ENCODE measurements around the gene CCDC141.

DNA sequence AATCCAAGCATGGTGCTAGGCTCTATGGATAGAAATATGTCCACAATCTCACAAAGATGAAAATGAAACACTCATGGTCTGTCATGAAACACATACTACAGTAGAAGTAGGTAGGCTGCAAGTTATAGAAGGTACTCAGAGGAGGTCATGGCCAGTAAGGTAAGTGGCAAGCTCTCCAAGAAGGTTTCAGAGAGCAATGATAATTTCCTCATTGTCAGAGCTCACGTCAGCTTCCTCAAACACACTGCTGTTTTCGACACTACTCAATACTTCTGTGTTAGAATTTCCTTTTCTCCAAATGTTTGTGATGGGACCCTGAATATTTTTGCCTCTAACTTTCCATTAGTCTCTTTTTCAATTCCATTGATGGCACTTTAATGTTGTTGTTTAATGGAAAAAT lies 25.5 kb downstream of the CCDC141 start:
- TF ChIP-seq, protein P1, sequence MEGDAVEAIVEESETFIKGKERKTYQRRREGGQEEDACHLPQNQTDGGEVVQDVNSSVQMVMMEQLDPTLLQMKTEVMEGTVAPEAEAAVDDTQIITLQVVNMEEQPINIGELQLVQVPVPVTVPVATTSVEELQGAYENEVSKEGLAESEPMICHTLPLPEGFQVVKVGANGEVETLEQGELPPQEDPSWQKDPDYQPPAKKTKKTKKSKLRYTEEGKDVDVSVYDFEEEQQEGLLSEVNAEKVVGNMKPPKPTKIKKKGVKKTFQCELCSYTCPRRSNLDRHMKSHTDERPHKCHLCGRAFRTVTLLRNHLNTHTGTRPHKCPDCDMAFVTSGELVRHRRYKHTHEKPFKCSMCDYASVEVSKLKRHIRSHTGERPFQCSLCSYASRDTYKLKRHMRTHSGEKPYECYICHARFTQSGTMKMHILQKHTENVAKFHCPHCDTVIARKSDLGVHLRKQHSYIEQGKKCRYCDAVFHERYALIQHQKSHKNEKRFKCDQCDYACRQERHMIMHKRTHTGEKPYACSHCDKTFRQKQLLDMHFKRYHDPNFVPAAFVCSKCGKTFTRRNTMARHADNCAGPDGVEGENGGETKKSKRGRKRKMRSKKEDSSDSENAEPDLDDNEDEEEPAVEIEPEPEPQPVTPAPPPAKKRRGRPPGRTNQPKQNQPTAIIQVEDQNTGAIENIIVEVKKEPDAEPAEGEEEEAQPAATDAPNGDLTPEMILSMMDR (IDR thresholded peaks at IDR 0.05), result no peak
- TF ChIP-seq POLR2A (IDR thresholded peaks at IDR 0.05), result no peak

Data from Peyer's patch (tissue), 4 donors.